Kidney (tissue), 14 donors: ENCODE results near the gene LDAH. TPM values are rescaled to one million over a fixed set of nuclear protein-coding genes. Genes with fewer than 3 reads are reported as not detected.

ENCODE experiments used
- DNase-seq, 5 donors: peaks; one replicate each; pipeline ENCODE4 v3.0.0-alpha.2; 2013 to 2020
- FAIRE-seq: peaks from 2 replicates; lab custom pipeline; 2012; peaks lifted over from hg19 to GRCh38; lab: Jason Lieb, UNC
- H3K27ac ChIP-seq, 2 donors: one replicate each; pipeline ENCODE4 v1.7.0; 2013; ENCODE audit warnings: low read depth in 2 of 2, low read length in 2 of 2, inconsistent platforms in 1 of 2
- H3K27me3 ChIP-seq: one replicate; pipeline ENCODE4 v1.7.1; 2013; ENCODE audit warnings: low read length, inconsistent platforms; ENCODE audit not compliant: control insufficient read depth, insufficient read depth
- H3K36me3 ChIP-seq, 3 donors: one replicate each; pipeline versions ENCODE4 v1.7.0 to v1.7.1; 2013; ENCODE audit warnings: low read length in 3 of 3, control low read depth in 1 of 3, inconsistent platforms in 1 of 3; ENCODE audit not compliant: insufficient read depth in 3 of 3, control insufficient read depth in 2 of 3
- H3K4me1 ChIP-seq, 3 donors: one replicate each; pipeline versions ENCODE4 v1.7.0 to v1.7.1; 2013; ENCODE audit warnings: low read length in 3 of 3, inconsistent platforms in 1 of 3, low read depth in 1 of 3; ENCODE audit not compliant: control insufficient read depth in 2 of 3, insufficient read depth in 2 of 3
- H3K4me3 ChIP-seq, 3 donors: one replicate each; pipeline versions ENCODE4 v1.7.0 to v1.8.1; 2013; ENCODE audit warnings: low read length in 3 of 3, control low read depth in 1 of 3, inconsistent platforms in 1 of 3
- H3K9ac ChIP-seq, 3 donors: one replicate each; pipeline versions ENCODE4 v1.7.0 to v1.7.1; 2013; ENCODE audit warnings: low read length in 3 of 3, control low read depth in 1 of 3, inconsistent platforms in 1 of 3
- H3K9me3 ChIP-seq, 3 donors: one replicate each; pipeline versions ENCODE4 v1.7.0 to v1.7.1; 2013; ENCODE audit warnings: low read length in 3 of 3, control low read depth in 1 of 3, inconsistent platforms in 1 of 3; ENCODE audit not compliant: control insufficient read depth in 2 of 3, insufficient read depth in 1 of 3
- CTCF ChIP-seq: IDR thresholded peaks from 3 replicates; pipeline ENCODE4 v1.5.1; 2012; ENCODE audit warnings: mild to moderate bottlenecking, moderate library complexity, borderline replicate concordance; ENCODE audit not compliant: insufficient read depth; ENCODE audit errors: extremely low read depth
- intact Hi-C: fragments of 100-400 bp; cut with DNase I; formaldehyde crosslinking; loops from one replicate; pipeline ENCODE4 v1.11.1; 2022
- polyA plus RNA-seq: library from polyadenylated mRNA; stranded (reverse); fragments of 350-450 nt; fragmentation: Illumina TruSeq; extraction: RNeasy Lipid Tissue Mini Kit (QIAGEN cat#74804); gene quantifications from one replicate; pipeline ENCODE4 v1.2.3, GENCODE V29; 2014; ENCODE audit warnings: low read depth, low replicate concordance; ENCODE audit not compliant: insufficient read depth
- total RNA-seq: library from RNA; stranded (reverse); fragmentation: NEBNext Ultra II Directional; extraction: Animal tissue kit (Norgen Biotek cat#: 25700); gene quantifications from one replicate; pipeline ENCODE4 v1.2.1, GENCODE V29; 2021
- donor health status: control.
- donor health status: control.
- donor health status: control.
- donor health status: control.
- donor health status: control.
- donor health status: DM: yes; HTN: yes; CAD: no.
- donor health status: Normal renal cell carcinoma (clear cell type).

The LDAH gene
- total and polyA plus RNA-seq, 2 donors from 2014 or later, result 15.5 to 20.4 TPM

GRCh38 chr2:20696366-20696765 lies 126.5 kb downstream of the LDAH start:
- H3K4me1 ChIP-seq, result no peaks in the 10 kb centered on the region
- H3K4me3 ChIP-seq, result no peak overlapping the region
- FAIRE-seq, result no peak
- H3K9ac ChIP-seq, result no peak overlapping the region
- H3K9me3 ChIP-seq, result no peaks in the 10 kb centered on the region
- no peak overlapping the region for H3K27ac ChIP-seq
- no peak for DNase-seq
- intact Hi-C loops, result no loop called here
- peaks cover 0 to 2% (median 0%) of the 10 kb centered on the region in 3 donors for H3K36me3 ChIP-seq
- no peak for TF ChIP-seq CTCF
- no peaks in the 10 kb centered on the region for H3K27me3 ChIP-seq

- FAIRE-seq (no peak), DNase-seq (no peak)
- no peak overlapping the region for H3K4me3 ChIP-seq
- H3K4me1 ChIP-seq, result no peaks in the 10 kb centered on the region
- H3K9ac ChIP-seq, result no peak overlapping the region
- no peaks in the 10 kb centered on the region for H3K27me3 ChIP-seq
- peaks cover 0 to 4% (median 2%) of the 10 kb centered on the region in 3 donors for H3K36me3 ChIP-seq
- H3K9me3 ChIP-seq, result no peaks in the 10 kb centered on the region
- intact Hi-C loops, result no loop called here
- no peak for TF ChIP-seq CTCF
- no peak overlapping the region for H3K27ac ChIP-seq
Observed at GRCh38 chr2:20693317-20693716, 129.6 kb downstream of the LDAH start.

- no peaks in the 10 kb centered on the region for H3K27me3 ChIP-seq
- no peak for FAIRE-seq
- no peak overlapping the region for H3K27ac ChIP-seq
- no peak for DNase-seq
- no peaks in the 10 kb centered on the region for H3K9me3 ChIP-seq
- intact Hi-C loops, result no loop called here
- no peaks in the 10 kb centered on the region for H3K4me1 ChIP-seq
- no peak for TF ChIP-seq CTCF
- no peak overlapping the region for H3K4me3 ChIP-seq
- H3K9ac ChIP-seq, result no peak overlapping the region
- H3K36me3 ChIP-seq, result peaks cover 0 to 7% (median 4%) of the 10 kb centered on the region in 3 donors
Observed at GRCh38 chr2:20692081-20692480, 130.8 kb downstream of the LDAH start.
